WTC11 (cell line): Measurements from ENCODE around the gene BNIPL. TPM values are rescaled to one million over a fixed set of nuclear protein-coding genes. Genes with fewer than 3 reads are reported as not detected.

Experiments used
- ATAC-seq: fragments of 200-7000 bp; cut with Tn5 transposase; 2 replicates; pipeline ENCODE4 v1.10.0; 2021; ENCODE audit warnings: mild to moderate bottlenecking, moderate library complexity
- CTCF ChIA-PET: fragments of 300-600 bp; sonication (Branson Sonifier 250); formaldehyde crosslinking; loops from one replicate; lab custom pipeline; 2021; ENCODE audit warnings: antibody characterized with exemption; lab: Charles Lee
- POLR2A ChIA-PET: fragments of 350-600 bp; sonication (Branson Sonifier 250); formaldehyde crosslinking; loops from one replicate; lab custom pipeline; 2021; ENCODE audit warnings: antibody characterized with exemption; lab: Charles Lee
- DNase-seq: peaks from one replicate; pipeline ENCODE4 v3.0.0; 2021; ENCODE audit warnings: low spot score
- H3K27ac Mint-ChIP-seq: 2 replicates; pipeline ENCODE4 v1.8.0; 2021; ENCODE audit warnings: mixed read lengths
- H3K27me3 Mint-ChIP-seq: 2 replicates; pipeline ENCODE4 v1.8.0; 2021; ENCODE audit warnings: low read depth, mild to moderate bottlenecking, moderate library complexity, mixed read lengths
- H3K36me3 Mint-ChIP-seq: 2 replicates; pipeline ENCODE4 v1.8.0; 2021; ENCODE audit warnings: mixed read lengths
- H3K4me1 Mint-ChIP-seq: 2 replicates; pipeline ENCODE4 v1.8.0; 2022; ENCODE audit warnings: mixed read lengths
- H3K4me3 Mint-ChIP-seq: 2 replicates; pipeline ENCODE4 v1.8.0; 2021; ENCODE audit warnings: mild to moderate bottlenecking, moderate library complexity, mixed read lengths
- H3K9me3 Mint-ChIP-seq: 2 replicates; pipeline ENCODE4 v1.8.0; 2021; ENCODE audit warnings: mixed read lengths
- FOXP1 ChIP-seq: sonication (generic); formaldehyde crosslinking; IDR thresholded peaks from 2 replicates; pipeline ENCODE4 v1.8.0; 2022; ENCODE audit warnings: missing genetic modification reagents, mild to moderate bottlenecking, moderate library complexity, borderline replicate concordance
- NR1H2 ChIP-seq: sonication (generic); formaldehyde crosslinking; IDR thresholded peaks from 2 replicates; pipeline ENCODE4 v1.9.0; 2021; ENCODE audit warnings: mild to moderate bottlenecking, moderate library complexity, missing genetic modification reagents
- OVOL2 ChIP-seq: fragments of 250-450 bp; sonication (Bioruptor Pico); IDR thresholded peaks from 2 replicates; pipeline ENCODE4 v1.9.0; 2021; ENCODE audit warnings: mild to moderate bottlenecking, borderline replicate concordance
- PREB ChIP-seq: sonication (generic); formaldehyde crosslinking; IDR thresholded peaks from 2 replicates; pipeline ENCODE4 v1.8.1; 2022; ENCODE audit warnings: mild to moderate bottlenecking, missing genetic modification reagents, moderate library complexity, borderline replicate concordance
- TCF7 ChIP-seq: sonication (generic); formaldehyde crosslinking; IDR thresholded peaks from 2 replicates; pipeline ENCODE4 v1.8.0; 2022; ENCODE audit warnings: mild to moderate bottlenecking, low read depth, missing genetic modification reagents, moderate library complexity
- ZNF425 ChIP-seq: fragments of 250-450 bp; sonication (Bioruptor Pico); conservative IDR thresholded peaks from 2 replicates; pipeline ENCODE4 v1.9.0; 2021; ENCODE audit warnings: mild to moderate bottlenecking
- ZNF512 ChIP-seq: sonication (generic); formaldehyde crosslinking; IDR thresholded peaks from 2 replicates; pipeline ENCODE4 v1.8.1; 2022; ENCODE audit warnings: missing genetic modification reagents, borderline replicate concordance
- total RNA-seq: library from RNA; stranded (reverse); gene quantifications from 3 replicates; pipeline ENCODE4 v1.2.3, GENCODE V29; 2021

BNIPL gene
- total RNA-seq, 1 experiment from 2014 or later: 3.8 TPM

- Mint-ChIP-seq H3K27ac (peak overlapping the region; percentile 90; the same call in 1 of the 2 replicates), H3K9me3 (no peaks in the 10 kb centered on the region), H3K4me1 (peaks cover 10% of the 10 kb centered on the region), H3K4me3 (no peak overlapping the region), H3K27me3 (no peaks in the 10 kb centered on the region), H3K36me3 (peaks cover under 1% of the 10 kb centered on the region; the same call in 1 of the 2 replicates)
- no peak for TF ChIP-seq TCF7
- ATAC-seq (0 out of 2 replicates have a peak, but pooled peaks have one; percentile 3), DNase-seq (peak; percentile 16)
- CTCF ChIA-PET: interaction anchor here (0.5 to 3.0 kb wide), 18 partner anchors 12 to 179 kb away, joined by 3 to 39 read pairs (median 8); partner anchors contain the start of genes C1orf56, CDC42SE1, MINDY1 and MLLT11
- POLR2A ChIA-PET: interaction anchor here (0.6 to 1.6 kb wide), 4 partner anchors 10 to 76 kb away, joined by 3 to 13 read pairs (median 4); partner anchors contain the start of genes C1orf56, CDC42SE1 and MLLT11
Measured at GRCh38 chr1:151072224-151072623, 35.8 kb downstream of the BNIPL start.

GRCh38 chr1:151085953-151086559 is 49.7 kb downstream of the BNIPL start:
- no peak for DNase-seq
- ATAC-seq: no peak
- no peaks in the 10 kb centered on the region for H3K27me3 Mint-ChIP-seq
- ChIA-PET CTCF (interaction anchor here (0.6 to 3.0 kb wide), 6 partner anchors 10 to 73 kb away, joined by 3 to 20 read pairs (median 5); partner anchors contain the start of gene GABPB2), POLR2A (no interaction called here)
- H3K27ac Mint-ChIP-seq: no peak overlapping the region
- H3K36me3 Mint-ChIP-seq: no peaks in the 10 kb centered on the region
- no peak for TF ChIP-seq NR1H2 (CRISPR knock-in tag)
- TF ChIP-seq ZNF425 (CRISPR knock-in tag): no peak
- TF ChIP-seq ZNF512 (CRISPR knock-in tag): no peak
- no peak for TF ChIP-seq PREB (CRISPR knock-in tag)
- no peak for TF ChIP-seq OVOL2 (CRISPR knock-in tag)
- TF ChIP-seq FOXP1: no peak
- no peaks in the 10 kb centered on the region for H3K9me3 Mint-ChIP-seq
- peaks cover 5% of the 10 kb centered on the region for H3K4me1 Mint-ChIP-seq
- H3K4me3 Mint-ChIP-seq: no peak overlapping the region

Other genes starting within 250 kb of the BNIPL start
- gene CTSK, start 228.3 kb upstream of the BNIPL start, total RNA-seq: 7.5 to 9.4 TPM (median 8.7 TPM) in 3 replicates
- 30.7 to 35.0 TPM (median 33.8 TPM) in 3 replicates for gene ARNT, start 160.0 kb upstream of the BNIPL start, total RNA-seq
- not detected in 3 replicates for gene CTXND2, start 149.4 kb upstream of the BNIPL start, total RNA-seq
- gene SETDB1, start 110.2 kb upstream of the BNIPL start, total RNA-seq: 48.1 to 53.1 TPM (median 48.8 TPM) in 3 replicates
- gene CERS2, start 61.8 kb upstream of the BNIPL start, total RNA-seq: 182 to 203 TPM (median 200 TPM) in 3 replicates
- gene ANXA9, start 54.3 kb upstream of the BNIPL start, total RNA-seq: 1.5 to 1.6 TPM (median 1.6 TPM) in 3 replicates
- 10.1 to 11.2 TPM (median 11.0 TPM) in 3 replicates for gene MINDY1, start 29.7 kb upstream of the BNIPL start, total RNA-seq
- gene PRUNE1, start 28.1 kb upstream of the BNIPL start, total RNA-seq: 24.5 to 29.6 TPM (median 28.5 TPM) in 3 replicates
- gene C1orf56, start 11.2 kb downstream of the BNIPL start, total RNA-seq: 2.9 to 5.4 TPM (median 3.6 TPM) in 3 replicates
- gene CDC42SE1, start 23.0 kb downstream of the BNIPL start, total RNA-seq: 72.8 to 76.3 TPM (median 75.5 TPM) in 3 replicates
- gene MLLT11, start 23.8 kb downstream of the BNIPL start, total RNA-seq: 12.7 to 16.4 TPM (median 13.6 TPM) in 3 replicates
- 1.4 to 3.3 TPM (median 1.7 TPM) in 3 replicates for gene GABPB2, start 34.2 kb downstream of the BNIPL start, total RNA-seq
- gene SEMA6C, start 110.0 kb downstream of the BNIPL start, total RNA-seq: 16.3 to 21.0 TPM (median 18.1 TPM) in 3 replicates
- gene TNFAIP8L2, start 120.1 kb downstream of the BNIPL start, total RNA-seq: 0.15 TPM in 1 of 3 replicates, not detected in the others
- 6.3 to 7.8 TPM (median 6.9 TPM) in 3 replicates for gene LYSMD1, start 129.3 kb downstream of the BNIPL start, total RNA-seq
- gene SCNM1, start 129.6 kb downstream of the BNIPL start, total RNA-seq: 35.3 to 45.3 TPM (median 35.8 TPM) in 3 replicates
- 0.66 to 0.82 TPM (median 0.79 TPM) in 3 replicates for gene TMOD4, start 139.4 kb downstream of the BNIPL start, total RNA-seq
- 87.2 to 103 TPM (median 97.6 TPM) in 3 replicates for gene VPS72, start 153.6 kb downstream of the BNIPL start, total RNA-seq
- 77.8 to 84.8 TPM (median 81.3 TPM) in 3 replicates for gene PIP5K1A, start 162.0 kb downstream of the BNIPL start, total RNA-seq
- gene PSMD4, start 218.1 kb downstream of the BNIPL start, total RNA-seq: 184 to 202 TPM (median 186 TPM) in 3 replicates
- gene ZNF687, start 245.7 kb downstream of the BNIPL start, total RNA-seq: 54.1 to 56.8 TPM (median 55.1 TPM) in 3 replicates